Small intestine (tissue), 7 donors: ENCODE measurements around the gene ARHGAP24. TPM values are rescaled to one million over a fixed set of nuclear protein-coding genes. Genes with fewer than 3 reads are reported as not detected.
A peak's percentile ranks its signal among the peaks of the same experiment; 100 is the strongest.

Source experiments
- DNase-seq, 2 donors: peaks; one replicate each; pipeline versions ENCODE4 v3.0.0 to v3.0.0-alpha.2; 2013
- FAIRE-seq: peaks from 2 replicates; lab custom pipeline; 2012; peaks lifted over from hg19 to GRCh38; lab: Jason Lieb, UNC
- H3K27ac ChIP-seq, 3 donors: one replicate each; pipeline ENCODE4 v1.5.1; 2013; ENCODE audit warnings: low read length in 2 of 3, mild to moderate bottlenecking in 2 of 3, control low read depth in 1 of 3, inconsistent platforms in 1 of 3, low read depth in 1 of 3, moderate library complexity in 1 of 3
- H3K27me3 ChIP-seq, 3 donors: one replicate each; pipeline ENCODE4 v1.6.1; 2013; ENCODE audit warnings: low read length in 3 of 3, inconsistent platforms in 1 of 3; ENCODE audit not compliant: control insufficient read depth in 3 of 3, insufficient read depth in 3 of 3
- H3K36me3 ChIP-seq, 3 donors: one replicate each; pipeline ENCODE4 v1.6.1; 2013; ENCODE audit warnings: low read length in 3 of 3, inconsistent platforms in 1 of 3, low read depth in 1 of 3, mild to moderate bottlenecking in 1 of 3, moderate library complexity in 1 of 3; ENCODE audit not compliant: control insufficient read depth in 3 of 3, insufficient read depth in 2 of 3
- H3K4me1 ChIP-seq, 3 donors: one replicate each; pipeline ENCODE4 v1.6.1; 2013; ENCODE audit warnings: low read length in 2 of 3, inconsistent platforms in 1 of 3, low read depth in 1 of 3, mild to moderate bottlenecking in 1 of 3, moderate library complexity in 1 of 3; ENCODE audit not compliant: control insufficient read depth in 3 of 3, insufficient read depth in 2 of 3
- H3K4me3 ChIP-seq, 3 donors: one replicate each; pipeline ENCODE4 v1.5.1; 2013; ENCODE audit warnings: low read length in 3 of 3, control low read depth in 1 of 3, inconsistent platforms in 1 of 3, low read depth in 1 of 3, mild to moderate bottlenecking in 1 of 3, moderate library complexity in 1 of 3
- H3K9me3 ChIP-seq, 2 donors: one replicate each; pipeline ENCODE4 v1.6.1; 2013; ENCODE audit warnings: low read depth in 1 of 2, low read length in 1 of 2; ENCODE audit not compliant: control insufficient read depth in 2 of 2, insufficient read depth in 1 of 2
- WGBS, 3 donors: extraction: QIAGEN DNeasy Blood & Tissue Kit; methylation state at CpG; one replicate each; pipeline ENCODE4 v1.1.7; 2013; 5-methylcytosine and 5-hydroxymethylcytosine counted together
- polyA plus RNA-seq, 4 donors: library from polyadenylated mRNA; stranded (reverse) in 3 of 4; unstranded in 1 of 4; fragments of 200-250 nt in 3 of 4; fragments of 120-200 nt in 1 of 4; gene quantifications; one replicate each; pipeline versions ENCODE4 v1.2.1 to v1.2.3, GENCODE V29; 2013
- donor health status: healthy with polysubstance abuse.
- donor health status: control.
- donor health status: control.
- donor health status: Bipolar disorder and iron deficiency.
- donor health status: healthy.

The ARHGAP24 gene
- polyA plus RNA-seq, 4 donors = 1.1 to 4.0 (median 3.8) TPM

DNA sequence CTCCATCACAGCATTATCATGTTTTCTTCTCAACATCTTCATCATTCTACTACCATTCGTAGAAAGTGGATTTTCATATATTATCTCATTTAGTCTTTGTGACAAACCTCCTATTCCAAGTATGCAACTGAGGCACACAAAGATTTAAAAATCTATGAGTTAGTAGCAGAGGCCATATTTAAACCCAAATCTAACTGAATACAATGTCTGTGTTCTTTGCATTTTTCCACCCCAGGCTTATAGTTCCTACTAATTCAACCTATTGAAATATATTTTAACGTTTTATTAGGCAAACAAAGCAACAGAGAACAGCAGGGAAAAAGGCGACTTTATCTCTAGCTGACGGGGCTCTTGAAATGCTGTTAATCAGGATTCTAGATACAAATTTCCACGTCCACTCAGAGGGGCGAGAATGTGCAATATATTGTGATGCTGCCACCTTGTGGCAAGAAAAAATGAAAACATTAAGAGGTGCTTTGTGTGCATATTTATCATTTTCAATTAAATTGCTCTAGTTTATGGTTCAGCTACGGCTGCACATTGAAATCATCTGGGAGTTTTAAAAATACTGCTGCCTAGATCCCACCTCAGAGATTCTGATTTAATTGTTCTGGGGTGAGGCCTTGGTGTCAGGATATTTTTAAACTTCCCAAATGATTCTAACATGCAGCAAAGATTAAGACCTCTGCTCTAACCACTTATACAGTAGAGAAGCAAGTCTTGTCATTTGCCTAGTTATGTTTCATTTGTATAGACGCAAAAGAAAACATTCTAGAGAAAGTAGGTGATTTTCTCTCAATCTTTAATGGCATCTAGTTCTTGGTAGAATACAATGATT is 569.0 kb downstream of the ARHGAP24 start:
- FAIRE-seq = no peak
- Histone ChIP-seq H3K36me3 (no peaks in the 10 kb centered on the region), H3K9me3 (no peaks in the 10 kb centered on the region), H3K4me3 (no peak overlapping the region), H3K27me3 (no peaks in the 10 kb centered on the region), H3K4me1 (no peaks in the 10 kb centered on the region), H3K27ac (no peak overlapping the region)
- DNase-seq = peak; percentile 48 to 50
- 17 to 22% (median 20%) methylated on average over 8 of the region's 8 CpGs for WGBS, 3 donors

DNA sequence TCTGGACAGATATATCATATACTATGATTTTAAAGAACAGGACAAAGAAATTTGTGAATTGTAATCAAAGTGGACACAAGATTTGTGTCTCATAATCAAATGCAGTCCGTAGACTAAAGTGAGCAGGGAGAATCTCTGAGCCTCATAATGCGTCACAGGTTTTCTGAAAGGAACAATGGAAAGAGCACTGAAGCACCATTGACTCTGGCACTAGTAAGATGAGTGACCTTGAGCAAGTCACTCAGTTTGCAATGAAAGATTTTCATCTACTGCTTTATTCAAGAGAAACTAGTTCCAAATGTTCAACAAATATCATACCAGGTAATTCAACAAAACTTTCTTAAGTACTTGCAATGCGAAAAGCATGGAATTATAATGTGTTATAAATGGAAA is 569.6 kb downstream of the ARHGAP24 start:
- Histone ChIP-seq H3K4me1 (no peaks in the 10 kb centered on the region), H3K27me3 (no peaks in the 10 kb centered on the region), H3K9me3 (no peaks in the 10 kb centered on the region), H3K36me3 (no peaks in the 10 kb centered on the region), H3K4me3 (no peak overlapping the region), H3K27ac (no peak overlapping the region)
- no peak for DNase-seq
- 69 to 80% (median 75%) methylated on average over 3 of the region's 3 CpGs for WGBS, 3 donors
- no peak for FAIRE-seq

DNA sequence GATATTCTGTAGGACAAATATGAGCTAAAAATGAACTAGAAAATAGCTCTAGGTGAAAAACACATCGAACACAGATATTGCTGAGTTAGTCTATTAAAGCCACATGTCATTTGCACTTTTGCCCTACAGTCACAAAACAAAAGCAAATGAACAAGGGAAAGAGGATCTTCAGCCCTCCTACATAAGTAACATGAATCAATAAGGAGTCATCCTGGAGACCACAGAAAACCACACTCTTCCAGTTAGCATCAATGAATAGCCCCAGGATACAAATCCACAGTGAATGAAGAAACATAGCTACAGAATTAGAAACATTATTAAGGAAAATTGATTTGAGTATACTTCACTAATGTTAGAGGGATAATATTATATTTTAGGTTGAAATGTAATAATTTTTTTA is 573.5 kb downstream of the ARHGAP24 start:
- Histone ChIP-seq H3K4me3 (no peak overlapping the region), H3K9me3 (no peaks in the 10 kb centered on the region), H3K27me3 (no peaks in the 10 kb centered on the region), H3K4me1 (no peaks in the 10 kb centered on the region), H3K36me3 (no peaks in the 10 kb centered on the region), H3K27ac (no peak overlapping the region)
- no peak for FAIRE-seq
- no peak for DNase-seq
- WGBS, 3 donors = 70 to 79% (median 76%) methylated on average over 1 of the region's 1 CpG

DNA sequence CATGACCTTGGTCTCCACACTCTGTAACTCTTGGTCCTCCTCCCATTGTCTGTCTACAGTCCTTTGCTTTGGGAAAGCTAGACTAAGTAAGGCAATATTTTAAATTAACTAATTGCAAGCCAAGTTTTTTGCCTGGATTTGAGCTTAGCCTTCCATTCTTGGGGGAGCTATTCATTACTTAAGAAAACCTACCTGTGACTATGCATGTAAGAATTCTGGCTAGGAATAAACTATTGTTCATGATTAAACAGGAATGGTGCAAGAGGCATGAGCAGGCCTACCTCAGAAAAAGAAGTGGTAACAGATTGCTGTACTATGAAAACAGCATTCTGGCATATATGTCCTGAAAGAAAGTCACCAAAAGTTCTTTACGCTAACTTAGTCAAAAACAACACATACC is 575.5 kb downstream of the ARHGAP24 start:
- 81 to 92% (median 89%) methylated on average over 1 of the region's 1 CpG for WGBS, 3 donors
- no peak for DNase-seq
- Histone ChIP-seq H3K4me1 (no peaks in the 10 kb centered on the region), H3K27ac (no peak overlapping the region), H3K9me3 (no peaks in the 10 kb centered on the region), H3K36me3 (no peaks in the 10 kb centered on the region), H3K27me3 (no peaks in the 10 kb centered on the region), H3K4me3 (no peak overlapping the region)
- FAIRE-seq = no peak
